Thyroid gland (tissue), 4 donors: ENCODE results near the gene RIPOR3. TPM values are rescaled to one million over a fixed set of nuclear protein-coding genes. Genes with fewer than 3 reads are reported as not detected.
"Not testable (repeated sequence)": the region's sequence is repeated elsewhere in the genome, so short reads cannot be mapped to it uniquely, and the experiment has no call there.

Source experiments
- DNase-seq, 2 donors: peaks; one replicate each; pipeline ENCODE4 v3.0.0-alpha.2; 2019
- H3K27ac ChIP-seq, 3 donors: fragments of 200-600 bp; sonication (generic); 1 replicate in 2 of 3; 2 replicates in 1 of 3; pipeline ENCODE4 v1.5.1; 2016 to 2019; ENCODE audit warnings: mild to moderate bottlenecking in 1 of 3, moderate library complexity in 1 of 3
- H3K27me3 ChIP-seq: fragments of 200-600 bp; sonication (generic); one replicate; pipeline ENCODE4 v1.5.1; 2019
- H3K36me3 ChIP-seq, 2 donors: fragments of 200-600 bp; sonication (generic); one replicate each; pipeline ENCODE4 v1.5.1; 2016 to 2019
- H3K4me1 ChIP-seq, 2 donors: fragments of 200-600 bp; sonication (generic); one replicate each; pipeline ENCODE4 v1.5.1; 2017 to 2019
- H3K4me3 ChIP-seq, 3 donors: fragments of 200-600 bp; sonication (generic); replicated peaks in 1 of 3; 1 replicate in 2 of 3; 2 replicates in 1 of 3; pipeline ENCODE4 v1.5.1; 2016; ENCODE audit warnings: mild to moderate bottlenecking in 1 of 3
- H3K9me3 ChIP-seq: fragments of 200-600 bp; sonication (generic); one replicate; pipeline ENCODE4 v1.5.1; 2017
- CTCF ChIP-seq, 6 experiments: fragments of 200-600 bp in 3 of 6; fragments of 450-650 bp in 3 of 6; sonication (generic) in 3 of 6; IDR thresholded peaks; one replicate each; pipeline ENCODE4 v1.5.1; 2016 to 2019; ENCODE audit warnings: antibody characterized with exemption in 6 of 6, mild to moderate bottlenecking in 2 of 6, inconsistent platforms in 1 of 6, moderate library complexity in 1 of 6
- POLR2A ChIP-seq, 2 donors: fragments of 450-650 bp; IDR thresholded peaks; one replicate each; pipeline ENCODE4 v1.6.1; 2017; ENCODE audit warnings: antibody characterized with exemption in 2 of 2, mild to moderate bottlenecking in 2 of 2, moderate library complexity in 1 of 2
- WGBS, 2 donors: methylation state at CpG; one replicate each; pipeline ENCODE4 v1.1.5; 2017; 5-methylcytosine and 5-hydroxymethylcytosine counted together
- intact Hi-C: fragments of 100-400 bp; cut with DNase I; formaldehyde crosslinking; loops from one replicate; pipeline ENCODE4 v1.15.1; 2023
- total RNA-seq, 4 donors: library from RNA; depleted of rRNA; stranded (reverse); fragments of >200 nt; gene quantifications; one replicate each; pipeline ENCODE4 v1.2.3, GENCODE V29; 2016

RIPOR3 gene
- total RNA-seq, 4 donors from 2014 or later, result 6.2 to 23.9 (median 9.5) TPM

DNA sequence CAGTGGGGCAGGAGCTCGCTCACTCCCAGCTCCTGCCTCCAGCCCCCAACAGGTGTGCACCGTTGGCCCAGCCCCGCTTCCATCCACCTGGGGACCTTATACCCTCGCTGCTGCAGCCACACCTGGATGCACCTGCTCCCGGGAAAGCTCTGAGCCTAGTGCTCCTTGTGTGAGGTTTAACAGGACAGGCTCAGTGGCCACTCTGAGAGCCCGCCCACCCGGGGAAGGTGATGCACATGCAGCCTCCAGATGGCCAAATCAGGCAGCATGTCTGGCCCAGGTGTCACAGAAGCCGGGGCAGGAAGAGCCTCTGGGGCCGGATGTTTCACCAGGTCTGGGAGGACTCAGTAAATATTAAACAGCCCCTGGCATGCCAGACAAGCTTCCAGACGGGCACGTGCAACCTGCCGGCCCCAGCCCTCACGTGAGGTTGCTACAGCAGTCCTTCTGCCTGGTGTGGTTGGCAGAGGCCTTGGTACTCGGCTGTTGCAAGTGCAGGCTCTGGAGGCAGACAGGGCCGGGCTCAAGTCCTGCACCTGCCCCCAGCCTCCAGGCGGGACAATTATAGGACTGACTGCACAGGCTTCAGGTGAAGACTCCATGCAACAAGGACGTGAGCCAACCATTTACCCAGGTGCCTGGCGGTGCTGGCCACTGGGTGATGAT lies 66.9 kb downstream of the RIPOR3 start:
- H3K27ac ChIP-seq, result no peak overlapping the region
- intact Hi-C loops, result no loop called here
- H3K36me3 ChIP-seq, result no peaks in the 10 kb centered on the region

DNA sequence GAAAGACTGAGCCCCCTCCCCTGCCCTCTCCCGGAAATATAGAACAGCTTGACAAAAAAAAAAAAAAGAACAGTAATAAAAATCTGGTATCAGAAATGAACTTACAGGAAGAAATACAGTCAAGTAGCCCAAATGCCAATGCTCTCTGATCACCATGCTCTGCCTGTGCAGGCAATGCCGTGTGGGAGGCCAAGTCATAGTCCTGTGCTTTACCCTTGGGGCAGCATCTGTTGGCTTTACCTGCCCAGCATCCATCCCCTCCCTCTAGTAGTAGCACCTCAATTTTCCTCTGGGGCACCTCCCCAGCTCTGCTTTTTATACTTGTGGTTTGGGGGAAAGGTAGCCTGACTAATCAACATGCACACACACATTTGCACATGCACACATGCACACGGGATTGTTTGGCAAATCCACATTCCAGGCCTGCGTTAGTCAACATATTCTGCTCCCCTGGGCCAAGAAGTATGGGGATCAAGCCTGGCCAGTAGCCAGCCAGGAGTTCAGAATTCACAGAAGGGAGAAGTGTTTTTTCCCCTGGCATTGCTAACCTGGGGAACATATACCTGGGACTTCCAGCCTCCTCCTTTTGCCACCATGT lies 70.2 kb downstream of the RIPOR3 start:
- TF ChIP-seq CTCF (IDR thresholded peaks at IDR 0.05) (no peak), POLR2A (IDR thresholded peaks at IDR 0.05) (no peak)

More for the DNA sequence above, 66.9 kb downstream of the RIPOR3 start:
- H3K9me3 ChIP-seq, result no peaks in the 10 kb centered on the region
- H3K4me3 ChIP-seq, result no peak overlapping the region
- H3K27me3 ChIP-seq, result no peaks in the 10 kb centered on the region
- no peak for TF ChIP-seq POLR2A (IDR thresholded peaks at IDR 0.05)
- no peak for TF ChIP-seq CTCF (IDR thresholded peaks at IDR 0.05)
- WGBS, 2 donors, result 83 to 96% methylated on average over 2 to 15 of the region's 18 CpGs
- peaks cover 0 to 6% of the 10 kb centered on the region in 2 donors for H3K4me1 ChIP-seq
- no peak for DNase-seq

DNA sequence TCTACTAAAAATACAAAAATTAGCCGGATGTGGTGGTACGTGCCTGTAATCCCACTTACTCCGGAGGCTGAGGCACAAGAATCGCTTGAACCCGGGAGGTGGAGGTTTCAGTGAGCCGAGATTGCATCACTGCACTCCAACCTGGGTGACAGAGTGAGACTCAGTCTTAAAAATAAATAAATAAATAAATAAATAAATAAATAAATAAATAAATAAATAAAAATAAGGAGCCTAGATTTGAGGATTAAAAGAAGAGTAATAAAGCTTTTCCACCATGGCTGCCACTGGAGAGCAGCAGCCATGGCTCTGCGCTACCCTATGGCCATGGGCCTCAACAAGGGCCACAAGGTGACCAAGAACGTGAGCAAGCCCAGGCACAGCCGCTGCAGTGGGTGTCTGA lies 70.9 kb downstream of the RIPOR3 start:
- intact Hi-C loops, result not testable (repeated sequence)

More for the DNA sequence above, 70.2 kb downstream of the RIPOR3 start:
- intact Hi-C loops, result no loop called here
- no peak overlapping the region for H3K27ac ChIP-seq
- peaks cover 0 to 6% of the 10 kb centered on the region in 2 donors for H3K4me1 ChIP-seq
- no peak for DNase-seq
- no peaks in the 10 kb centered on the region for H3K36me3 ChIP-seq
- no peaks in the 10 kb centered on the region for H3K27me3 ChIP-seq
- 68 to 83% methylated on average over 4 of the region's 4 CpGs for WGBS, 2 donors
- H3K4me3 ChIP-seq, result no peak overlapping the region
- no peaks in the 10 kb centered on the region for H3K9me3 ChIP-seq

GRCh38 chr20:50618537-50618936 lies 72.8 kb downstream of the RIPOR3 start:
- Histone ChIP-seq H3K4me3 (no peak overlapping the region), H3K4me1 (no peaks in the 10 kb centered on the region), H3K36me3 (no peaks in the 10 kb centered on the region), H3K9me3 (no peaks in the 10 kb centered on the region), H3K27me3 (no peaks in the 10 kb centered on the region), H3K27ac (no peak overlapping the region)
- WGBS, 2 donors, result 93 to 100% methylated on average over 1 of the region's 1 CpG
- DNase-seq, result no peak
- TF ChIP-seq CTCF (IDR thresholded peaks at IDR 0.05) (no peak), POLR2A (IDR thresholded peaks at IDR 0.05) (no peak)
- intact Hi-C loops, result no loop called here

More for the DNA sequence above, 70.9 kb downstream of the RIPOR3 start:
- H3K36me3 ChIP-seq, DNase-seq, H3K27me3 ChIP-seq, H3K4me3 ChIP-seq, H3K4me1 ChIP-seq, H3K27ac ChIP-seq, H3K9me3 ChIP-seq: not testable (repeated sequence)
- 96 to 97% methylated on average over 9 of the region's 9 CpGs for WGBS, 2 donors

GRCh38 chr20:50617022-50617421 lies 74.3 kb downstream of the RIPOR3 start:
- no peak overlapping the region for H3K27ac ChIP-seq
- H3K4me1 ChIP-seq, result no peaks in the 10 kb centered on the region
- H3K9me3 ChIP-seq, result no peaks in the 10 kb centered on the region
- DNase-seq, result no peak
- intact Hi-C loops, result no loop called here
- whole genome bisulfite sequencing, 2 donors, result 74 to 90% methylated on average over 5 of the region's 5 CpGs
- H3K27me3 ChIP-seq, result no peaks in the 10 kb centered on the region
- no peak overlapping the region for H3K4me3 ChIP-seq
- TF ChIP-seq CTCF (IDR thresholded peaks at IDR 0.05) (no peak), POLR2A (IDR thresholded peaks at IDR 0.05) (no peak)
- H3K36me3 ChIP-seq, result no peaks in the 10 kb centered on the region
